Naive thymus-derived CD4-positive, alpha-beta T cell (primary cell): ENCODE results near the gene SPRN. TPM values are rescaled to one million over a fixed set of nuclear protein-coding genes. Genes with fewer than 3 reads are reported as not detected.
"Not testable (repeated sequence)": the region's sequence is repeated elsewhere in the genome, so short reads cannot be mapped to it uniquely, and the experiment has no call there.

Experiments
- ATAC-seq: fragments of 150-1000 bp; cut with Tn5 transposase; 2 replicates; pipeline ENCODE4 v1.10.0; 2021; ENCODE audit warnings: mild to moderate bottlenecking, moderate library complexity
- CTCF ChIA-PET: fragments of 350-600 bp; sonication (Branson Sonifier 250); formaldehyde crosslinking; loops from one replicate; lab custom pipeline; 2021; ENCODE audit warnings: antibody characterized with exemption; lab: Charles Lee
- POLR2A ChIA-PET: fragments of 350-600 bp; sonication (Branson Sonifier 250); formaldehyde crosslinking; loops from one replicate; lab custom pipeline; 2021; ENCODE audit warnings: antibody characterized with exemption, inconsistent platforms; lab: Charles Lee
- DNase-seq, 9 donors: peaks; one replicate each; pipeline versions ENCODE4 v3.0.0 to v3.0.0-alpha.2; 2020 to 2022; ENCODE audit warnings: mixed read lengths in 1 of 9
- H3K27ac ChIP-seq: one replicate; pipeline ENCODE4 v1.7.0; 2013; ENCODE audit warnings: mild to moderate bottlenecking, low read depth, low read length, moderate library complexity
- H3K27me3 ChIP-seq, 2 donors: one replicate each; pipeline ENCODE4 v1.7.0; 2013; ENCODE audit warnings: low read length in 2 of 2, mild to moderate bottlenecking in 2 of 2, moderate library complexity in 2 of 2; ENCODE audit not compliant: control insufficient read depth in 2 of 2, insufficient read depth in 2 of 2
- H3K36me3 ChIP-seq, 3 experiments: 1 replicate in 2 of 3; 2 replicates in 1 of 3; pipeline ENCODE4 v1.7.0; 2013; ENCODE audit warnings: low read length in 3 of 3, mild to moderate bottlenecking in 3 of 3, moderate library complexity in 1 of 3; ENCODE audit not compliant: insufficient read depth in 3 of 3, control insufficient read depth in 2 of 3
- H3K4me1 ChIP-seq, 2 donors: one replicate each; pipeline ENCODE4 v1.7.0; 2013; ENCODE audit warnings: low read length in 2 of 2, mild to moderate bottlenecking in 2 of 2, moderate library complexity in 1 of 2; ENCODE audit not compliant: control insufficient read depth in 2 of 2, insufficient read depth in 2 of 2
- H3K4me3 ChIP-seq: 2 replicates; pipeline ENCODE4 v1.7.0; 2013; ENCODE audit warnings: mild to moderate bottlenecking, low read length
- H3K9me3 ChIP-seq, 3 experiments: 1 replicate in 2 of 3; 2 replicates in 1 of 3; pipeline ENCODE4 v1.7.0; 2013; ENCODE audit warnings: low read length in 3 of 3; ENCODE audit not compliant: control insufficient read depth in 2 of 3
- H3K27ac Mint-ChIP-seq, 9 donors: one replicate each; pipeline ENCODE4 v1.8.0; 2020 to 2022; ENCODE audit warnings: mixed read lengths in 9 of 9, mild to moderate bottlenecking in 8 of 9, moderate library complexity in 5 of 9, inconsistent platforms in 2 of 9
- H3K27me3 Mint-ChIP-seq, 5 donors: one replicate each; pipeline ENCODE4 v1.8.0; 2021 to 2022; ENCODE audit warnings: mixed read lengths in 5 of 5, mild to moderate bottlenecking in 1 of 5
- H3K36me3 Mint-ChIP-seq, 5 donors: one replicate each; pipeline ENCODE4 v1.8.0; 2020 to 2022; ENCODE audit warnings: mixed read lengths in 5 of 5, mild to moderate bottlenecking in 3 of 5, inconsistent platforms in 1 of 5
- H3K4me1 Mint-ChIP-seq, 7 donors: one replicate each; pipeline ENCODE4 v1.8.0; 2020 to 2022; ENCODE audit warnings: mixed read lengths in 7 of 7, mild to moderate bottlenecking in 3 of 7, inconsistent platforms in 1 of 7
- H3K4me3 Mint-ChIP-seq, 10 donors: one replicate each; pipeline ENCODE4 v1.8.0; 2020 to 2022; ENCODE audit warnings: mild to moderate bottlenecking in 10 of 10, mixed read lengths in 10 of 10, moderate library complexity in 6 of 10, inconsistent platforms in 2 of 10
- H3K9me3 Mint-ChIP-seq, 11 donors: one replicate each; pipeline ENCODE4 v1.8.0; 2020 to 2022; ENCODE audit warnings: mixed read lengths in 11 of 11, mild to moderate bottlenecking in 4 of 11, inconsistent platforms in 1 of 11, moderate library complexity in 1 of 11
- intact Hi-C, 2 donors: fragments of 100-400 bp; cut with micrococcal nuclease; formaldehyde crosslinking; loops; one replicate each; pipeline ENCODE4 v1.15.1; 2023
- microRNA-seq: library from miRNA; unstranded; fragments of <30 nt; microRNA quantifications from one replicate; pipeline ENCODE4 v1.2.0, GENCODE V29; 2022; ENCODE audit warnings: borderline microRNAs expressed
- polyA plus RNA-seq, 2 donors: library from polyadenylated mRNA; unstranded; fragments of 300-500 nt; fragmentation: Illumina TruSeq; gene quantifications; one replicate each; pipeline ENCODE4 v1.2.3, GENCODE V29; 2021
- total RNA-seq, 6 experiments: library from RNA in 5 of 6; stranded (reverse) in 5 of 6; gene quantifications; 1 replicate in 5 of 6; 2 replicates in 1 of 6; pipeline ENCODE4 v1.2.3 and lab custom pipeline; 2021 to 2026

Gene SPRN
- total and polyA plus RNA-seq, 7 experiments from 2014 or later: 0.10 to 0.34 TPM; not detected in 5

DNA sequence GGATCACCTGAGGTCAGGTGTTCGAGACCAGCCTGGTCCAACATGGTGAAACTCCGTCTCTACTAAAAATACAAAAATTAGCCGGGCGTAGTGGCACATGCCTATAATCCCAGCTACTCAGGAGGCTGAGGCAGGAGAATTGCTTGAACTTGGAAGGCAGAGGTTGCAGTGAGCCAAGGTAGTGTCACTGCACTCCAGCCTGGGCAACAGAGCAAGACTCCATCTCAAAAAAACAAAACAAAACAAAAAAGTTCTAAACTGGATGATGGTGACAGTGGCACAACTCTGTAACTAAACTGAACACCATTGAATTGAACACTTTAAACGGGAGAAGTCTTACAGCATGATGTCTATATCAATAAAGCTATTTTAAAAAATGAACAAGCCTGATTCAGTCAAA, 48.2 kb downstream of the SPRN start:
- H3K27ac Mint-ChIP-seq, ATAC-seq, H3K27ac ChIP-seq, H3K36me3 ChIP-seq, H3K9me3 Mint-ChIP-seq, H3K9me3 ChIP-seq, H3K4me1 ChIP-seq, H3K4me3 ChIP-seq, H3K27me3 ChIP-seq, DNase-seq, CTCF ChIA-PET, H3K36me3 Mint-ChIP-seq: not testable (repeated sequence)
- POLR2A ChIA-PET: interaction anchor here (0.8 to 6.0 kb wide), 3 partner anchors 10 to 20 kb away, joined by 3 to 47 read pairs (median 3); no protein-coding TSS in a partner anchor
- H3K27me3 Mint-ChIP-seq: peaks cover 0 to 14% (median 0%) of the 10 kb centered on the region in 5 donors
- intact Hi-C loops: loop anchor here (5.0 to 10.0 kb wide), 2 partner anchors 839 to 841 kb away; partner anchors contain the start of gene INPP5A (in 2 of the 2)
- peaks cover 0 to 21% (median 10%) of the 10 kb centered on the region in 7 donors for H3K4me1 Mint-ChIP-seq
- peak overlapping the region in 9 of 10 donors; percentile 29 to 82 (median 59) for H3K4me3 Mint-ChIP-seq

DNA sequence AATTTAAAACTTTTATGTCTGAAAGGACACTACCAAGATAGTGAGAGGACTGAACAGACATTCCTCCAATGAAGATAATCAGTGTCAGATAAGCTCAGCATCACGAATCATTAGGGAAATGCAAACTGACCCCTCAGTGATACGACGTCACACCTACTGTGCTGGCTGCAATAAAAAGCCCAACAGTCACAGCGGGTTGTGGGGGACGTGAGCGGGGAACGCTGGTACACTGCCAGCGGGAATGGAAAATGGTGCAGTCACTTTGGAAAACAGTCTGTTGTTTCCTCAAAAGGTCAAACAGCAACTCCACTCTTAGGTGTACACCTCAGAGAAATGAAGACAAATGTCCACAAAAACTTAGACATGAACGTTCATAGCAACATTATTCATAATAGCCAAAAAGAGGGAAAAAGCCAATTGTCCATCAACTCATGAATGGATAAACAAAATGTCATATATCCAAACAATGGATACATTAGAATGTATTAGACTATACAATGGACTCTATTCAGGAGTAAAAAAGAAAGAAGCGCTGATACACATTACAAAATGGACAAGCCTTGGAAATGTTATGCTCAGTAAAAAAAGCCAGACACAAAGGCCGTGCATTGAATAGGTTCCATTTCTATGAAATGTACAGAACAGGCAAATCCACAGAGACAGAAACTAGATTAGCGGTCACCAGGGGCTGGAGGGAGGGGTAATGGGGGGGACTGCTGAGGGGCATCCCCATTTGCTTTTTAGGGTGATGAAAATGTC, 48.9 kb downstream of the SPRN start:
- H3K27me3 Mint-ChIP-seq: peaks cover 0 to 14% (median 0%) of the 10 kb centered on the region in 5 donors
- Histone ChIP-seq H3K4me1 (peaks cover 0 to 3% of the 10 kb centered on the region in 2 donors), H3K27me3 (no peaks in the 10 kb centered on the region), H3K4me3 (no peak overlapping the region), H3K27ac (no peak overlapping the region), H3K9me3 (no peaks in the 10 kb centered on the region), H3K36me3 (peaks cover 0 to 9% (median 0%) of the 10 kb centered on the region in 3 experiments)
- no peaks in the 10 kb centered on the region for H3K9me3 Mint-ChIP-seq
- peak overlapping the region in 1 of 9 donors; percentile 61 for H3K27ac Mint-ChIP-seq
- no peak for ATAC-seq
- peak overlapping the region in 7 of 10 donors; percentile 33 to 71 (median 45) for H3K4me3 Mint-ChIP-seq
- no peaks in the 10 kb centered on the region for H3K36me3 Mint-ChIP-seq
- H3K4me1 Mint-ChIP-seq: peaks cover 0 to 21% (median 10%) of the 10 kb centered on the region in 7 donors
- DNase-seq: no peak
- ChIA-PET CTCF (no interaction called here), POLR2A (interaction anchor here (1.0 to 1.1 kb wide), 2 partner anchors 14 to 16 kb away, joined by 3 to 7 read pairs; no protein-coding TSS in a partner anchor)
- intact Hi-C loops: loop anchor here (5.0 to 10.0 kb wide), 2 partner anchors 838 to 841 kb away; partner anchors contain the start of gene INPP5A (in 2 of the 2)

DNA sequence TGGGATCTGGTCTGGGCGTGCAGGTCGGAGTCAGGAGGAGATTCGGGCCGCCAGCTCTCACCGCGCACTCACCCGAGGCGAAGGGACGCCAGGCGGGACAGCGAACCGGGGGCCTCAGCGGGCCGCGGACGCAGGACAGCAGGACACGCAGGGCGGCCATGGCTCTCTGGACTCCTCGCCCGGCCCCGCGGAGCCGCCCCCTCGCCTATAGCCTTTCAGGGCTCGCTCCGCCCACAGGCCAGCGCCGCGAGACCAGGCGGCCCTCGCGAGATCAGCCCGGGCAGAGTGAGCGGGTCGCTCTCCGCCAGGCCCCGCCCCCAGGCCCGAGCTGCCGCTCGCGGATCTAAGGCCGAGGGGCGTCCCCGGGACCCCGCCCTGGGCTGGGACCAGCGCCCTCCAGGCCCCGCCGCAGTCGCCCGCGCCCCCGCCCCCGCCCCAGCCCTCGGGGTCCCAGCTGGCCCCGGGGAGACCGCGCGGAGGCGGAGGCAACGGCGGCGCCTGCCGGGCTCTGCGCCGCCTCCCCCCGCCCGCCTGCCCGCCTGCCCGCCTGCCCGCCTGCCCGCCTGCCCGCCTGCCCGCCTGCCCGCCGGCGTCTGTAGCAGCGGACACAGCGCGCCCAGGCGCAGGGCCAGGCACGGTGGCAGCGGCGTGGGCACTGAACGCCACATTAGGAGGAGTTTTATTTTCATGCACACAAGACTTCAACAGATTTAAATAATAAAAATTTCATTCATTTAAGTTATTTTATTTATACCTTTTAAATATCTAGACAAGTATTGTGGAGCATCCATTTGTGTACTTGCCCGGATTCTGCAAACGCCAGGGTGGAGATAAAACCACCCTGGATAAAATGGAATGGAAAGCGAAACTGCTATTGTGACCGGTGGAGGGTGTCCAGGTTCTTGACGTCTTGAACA, 51.0 kb downstream of the SPRN start, which contains the start of gene ECHS1:
ECHS1 (minus strand) TSS at position 181 of the 917 bp plus-strand sequence; CDS start at position 160, 21 bp downstream.
- H3K4me3 ChIP-seq: peak within 1 kb of the TSS; percentile 68
- ATAC-seq (peak; percentile 99), DNase-seq (peak; percentile 81 to 99 (median 90))
- Mint-ChIP-seq H3K36me3 (peaks cover 0 to 8% (median 0%) of the 10 kb centered on the region in 5 donors), H3K4me1 (peaks cover 0 to 21% (median 12%) of the 10 kb centered on the region in 7 donors), H3K27me3 (peaks cover 0 to 14% (median 0%) of the 10 kb centered on the region in 5 donors), H3K4me3 (peak within 1 kb of the TSS; percentile 57 to 92 (median 81)), H3K9me3 (no peaks in the 10 kb centered on the region), H3K27ac (peak within 1 kb of the TSS; percentile 14 to 83 (median 67))
- CTCF ChIA-PET: no interaction called here
- peaks cover 0 to 27% (median 0%) of the 10 kb centered on the region in 3 experiments for H3K36me3 ChIP-seq
- no peaks in the 10 kb centered on the region for H3K9me3 ChIP-seq
- peaks cover 0 to 3% of the 10 kb centered on the region in 2 donors for H3K4me1 ChIP-seq
- no peaks in the 10 kb centered on the region for H3K27me3 ChIP-seq
- POLR2A ChIA-PET: interaction anchor here (0.6 to 2.5 kb wide), 2 partner anchors 17 to 38 kb away, joined by 3 to 18 read pairs; no protein-coding TSS in a partner anchor
- intact Hi-C loops: loop anchor here (1.0 to 10.0 kb wide), 7 partner anchors 15 to 839 kb away; partner anchors contain the start of genes FUOM (in 2 of the 2), MTG1 (in 2 of the 2) and INPP5A (in 1 of the 2)
- H3K27ac ChIP-seq: peak within 1 kb of the TSS; percentile 82

GRCh38 chr10:133372507-133372906, 51.9 kb downstream of the SPRN start:
- no peak overlapping the region for H3K4me3 ChIP-seq
- Mint-ChIP-seq H3K4me3 (peak overlapping the region in 9 of 10 donors; percentile 29 to 85 (median 78)), H3K9me3 (peaks cover 0 to 1% (median 0%) of the 10 kb centered on the region in 11 donors), H3K4me1 (peaks cover 0 to 21% (median 12%) of the 10 kb centered on the region in 7 donors), H3K27ac (no peak overlapping the region), H3K27me3 (peaks cover 0 to 14% (median 0%) of the 10 kb centered on the region in 5 donors), H3K36me3 (peaks cover 0 to 12% (median 0%) of the 10 kb centered on the region in 5 donors)
- ChIA-PET CTCF (no interaction called here), POLR2A (interaction anchor here (2.5 kb wide), 1 partner anchor 18 kb away, joined by 18 read pairs; no protein-coding TSS in a partner anchor)
- H3K27ac ChIP-seq: no peak overlapping the region
- DNase-seq (no peak), ATAC-seq (no peak)
- H3K4me1 ChIP-seq: no peaks in the 10 kb centered on the region
- intact Hi-C loops: loop anchor here (5.0 to 10.0 kb wide), 2 partner anchors 110 to 838 kb away; partner anchors contain the start of gene INPP5A (in 1 of the 2)
- H3K9me3 ChIP-seq: no peaks in the 10 kb centered on the region
- peaks cover 0 to 33% (median 0%) of the 10 kb centered on the region in 3 experiments for H3K36me3 ChIP-seq
- H3K27me3 ChIP-seq: no peaks in the 10 kb centered on the region

Small RNAs within 50 kb of the gene (microRNA-seq; reads per million reads assigned to microRNA genes)
- gene MIR3944: not detected

Other genes with a start within 250 kb of the SPRN start
- gene UTF1, start 194.4 kb downstream of the SPRN start, total RNA-seq: under 1 TPM in 1 of 5 experiments, not detected in 4; 0.56 TPM
- gene UTF1, start 194.4 kb downstream of the SPRN start, polyA plus RNA-seq: not detected
- 1 to 10 TPM in 1 of 5 experiments, under 1 TPM in 1, not detected in 3; 0.85 to 5.7 TPM for gene VENTX, start 186.8 kb downstream of the SPRN start, total RNA-seq
- gene VENTX, start 186.8 kb downstream of the SPRN start, polyA plus RNA-seq: not detected
- gene ADAM8, start 147.8 kb downstream of the SPRN start, total RNA-seq: 100 to 1,000 TPM in 2 of 5 experiments, 10 to 100 TPM in 3; 19.5 to 239 (median 87.6) TPM
- gene ADAM8, start 147.8 kb downstream of the SPRN start, polyA plus RNA-seq: 10 to 100 TPM; 22.7 to 27.8 TPM
- gene TUBGCP2, start 115.8 kb downstream of the SPRN start, total RNA-seq: 10 to 100 TPM; 67.7 to 97.0 (median 69.5) TPM
- 10 to 100 TPM; 29.6 to 32.6 TPM for gene TUBGCP2, start 115.8 kb downstream of the SPRN start, polyA plus RNA-seq
- 10 to 100 TPM; 29.6 to 49.8 (median 32.8) TPM for gene ZNF511, start 115.7 kb downstream of the SPRN start, total RNA-seq
- gene ZNF511, start 115.7 kb downstream of the SPRN start, polyA plus RNA-seq: 10 to 100 TPM; 78.9 to 88.1 TPM
- gene CALY, start 87.7 kb downstream of the SPRN start, total RNA-seq: 1 to 10 TPM in 4 of 5 experiments, not detected in 1; 1.5 to 5.1 (median 3.4) TPM
- gene CALY, start 87.7 kb downstream of the SPRN start, polyA plus RNA-seq: under 1 TPM; 0.33 to 0.91 TPM
- not detected for gene PRAP1, start 77.3 kb downstream of the SPRN start, total RNA-seq
- gene PRAP1, start 77.3 kb downstream of the SPRN start, polyA plus RNA-seq: not detected
- gene FUOM, start 66.6 kb downstream of the SPRN start, total RNA-seq: 10 to 100 TPM; 11.2 to 24.6 (median 16.9) TPM
- gene FUOM, start 66.6 kb downstream of the SPRN start, polyA plus RNA-seq: 10 to 100 TPM; 21.9 to 22.9 TPM
- 10 to 100 TPM; 17.5 to 39.8 (median 28.9) TPM for gene ECHS1, start 51.3 kb downstream of the SPRN start, total RNA-seq
- 100 to 1,000 TPM in 1 of 2 donors, 10 to 100 TPM in 1; 81.9 to 104 TPM for gene ECHS1, start 51.3 kb downstream of the SPRN start, polyA plus RNA-seq
- gene PAOX, start 45.4 kb downstream of the SPRN start, total RNA-seq: 1 to 10 TPM; 1.6 to 9.8 (median 7.7) TPM
- 1 to 10 TPM; 6.1 to 8.7 TPM for gene PAOX, start 45.4 kb downstream of the SPRN start, polyA plus RNA-seq
- 10 to 100 TPM; 51.0 to 67.1 (median 57.2) TPM for gene MTG1, start 30.5 kb downstream of the SPRN start, total RNA-seq
- 10 to 100 TPM; 25.6 to 40.7 TPM for gene MTG1, start 30.5 kb downstream of the SPRN start, polyA plus RNA-seq
- gene SCART1, start 29.3 kb upstream of the SPRN start, total RNA-seq: 1 to 10 TPM; 2.3 to 8.6 (median 4.5) TPM
- under 1 TPM in 1 of 2 donors, not detected in 1; 0.03 TPM for gene SCART1, start 29.3 kb upstream of the SPRN start, polyA plus RNA-seq
- gene CYP2E1, start 102.7 kb upstream of the SPRN start, total RNA-seq: 1 to 10 TPM in 4 of 5 experiments, under 1 TPM in 1; 0.19 to 2.2 (median 1.7) TPM
- gene CYP2E1, start 102.7 kb upstream of the SPRN start, polyA plus RNA-seq: not detected
- gene SYCE1, start 141.0 kb upstream of the SPRN start, total RNA-seq: under 1 TPM in 3 of 5 experiments, not detected in 2; 0.22 to 0.41 (median 0.24) TPM
- under 1 TPM in 1 of 2 donors, not detected in 1; 0.61 TPM for gene SYCE1, start 141.0 kb upstream of the SPRN start, polyA plus RNA-seq
- gene FRG2B, start 202.2 kb upstream of the SPRN start, total RNA-seq: not detected
- gene FRG2B, start 202.2 kb upstream of the SPRN start, polyA plus RNA-seq: not detected